Activated CD4-positive, CD25-positive, alpha-beta regulatory T cell treated with anti-CD3 and anti-CD28 coated beads, Interleukin-2, amount 50 U/mL, for 24 hours (primary cell): ENCODE results near the gene CELF3.

Experiments used
- ATAC-seq, 2 donors: fragments of 150-1000 bp; cut with Tn5 transposase; one replicate each; pipeline ENCODE4 v1.10.0; 2021; ENCODE audit warnings: mild to moderate bottlenecking in 1 of 2, moderate library complexity in 1 of 2

Gene CELF3

GRCh38 chr1:151720974-151721787 is 4.6 kb upstream of the CELF3 start, which contains the start of gene RIIAD1:
Gene RIIAD1, plus strand, starts transcription at chr1:151721522. Its CDS starts 15 bp downstream, at chr1:151721537.
- peak; percentile 79 to 85 for ATAC-seq

DNA sequence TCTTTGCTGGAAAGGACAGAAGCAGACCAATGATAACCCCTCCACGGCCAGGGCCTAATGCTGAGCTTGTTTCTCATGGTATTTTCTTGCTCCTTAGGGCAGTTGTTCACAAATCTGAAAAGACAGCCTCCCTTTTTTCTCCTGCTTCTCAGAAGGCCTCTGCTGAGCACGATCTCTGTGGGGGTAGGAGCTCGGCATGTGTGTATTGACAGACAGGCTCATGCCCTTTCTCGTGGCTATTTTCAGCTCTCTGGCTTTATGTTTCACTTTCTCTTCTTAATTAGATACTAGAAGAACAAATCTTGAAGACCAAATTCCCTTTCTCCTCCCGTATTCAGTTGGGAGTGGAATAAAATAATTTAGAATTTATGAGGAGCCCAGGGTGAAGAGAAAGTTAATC is 4.0 kb upstream of the CELF3 start:
- peak in 1 of 2 donors; percentile 45 for ATAC-seq

DNA sequence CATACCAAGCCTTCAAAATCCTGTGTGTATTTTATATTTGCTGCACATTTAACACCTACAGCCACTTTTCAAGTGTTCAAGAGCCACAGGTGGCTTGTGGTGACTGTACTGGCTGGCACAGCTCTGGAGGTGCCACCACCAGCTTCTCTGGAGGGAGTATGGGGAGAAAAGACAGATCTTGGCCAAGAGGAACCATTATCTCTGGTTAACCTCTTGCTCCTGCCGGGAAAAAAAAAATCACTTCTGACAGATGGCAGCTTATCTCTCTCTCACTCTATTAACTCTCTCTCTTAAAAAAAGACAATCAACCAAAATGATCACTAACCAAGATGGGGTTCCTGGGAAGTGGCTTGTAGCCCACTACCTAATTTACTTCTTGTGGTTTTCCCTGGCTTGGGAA is 3.5 kb upstream of the CELF3 start:
- ATAC-seq, result no peak

- ATAC-seq, result no peak
Measured at GRCh38 chr1:151718666-151719065, 2.1 kb upstream of the CELF3 start.

DNA sequence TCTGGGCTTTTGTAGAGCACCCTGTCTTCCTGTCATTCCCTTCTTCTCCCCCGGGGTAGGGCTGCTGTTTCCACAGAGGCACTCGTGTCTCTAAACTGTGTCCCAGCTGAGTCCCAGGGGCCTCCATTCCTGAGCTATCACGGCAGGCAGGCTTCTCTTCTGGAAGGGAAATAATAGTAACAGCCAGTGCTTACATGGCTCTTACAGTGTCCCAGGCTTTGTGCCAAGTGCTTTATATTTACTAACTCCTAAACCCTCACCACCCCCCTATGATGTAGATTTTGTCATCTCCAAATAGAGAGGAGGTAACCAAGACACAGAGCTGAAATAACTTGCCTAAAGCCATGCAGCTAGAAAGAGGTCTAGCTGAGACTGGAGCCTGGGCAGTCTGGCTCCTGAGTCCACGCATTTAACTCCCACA is 1.4 kb upstream of the CELF3 start:
- ATAC-seq, result no peak

DNA sequence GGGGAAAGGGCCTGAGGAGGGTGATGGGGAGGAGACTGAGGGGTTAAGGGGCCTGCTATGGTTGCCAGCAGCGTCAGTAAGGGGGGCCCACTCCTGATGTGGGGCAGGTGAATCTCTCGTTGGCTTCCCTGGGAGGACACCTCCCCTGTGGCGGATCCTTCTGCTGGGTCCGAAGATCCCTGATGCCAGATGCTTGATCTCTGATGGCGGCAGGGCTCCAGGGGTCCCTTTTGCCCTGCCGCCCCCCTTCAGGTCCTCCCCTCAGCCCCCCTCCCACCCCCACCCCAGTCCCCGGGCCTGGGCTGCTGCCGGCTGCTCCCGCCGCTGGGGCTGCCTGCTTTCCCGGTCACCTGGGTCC is 219 bp downstream of the CELF3 start:
- no peak for ATAC-seq

- no peak for ATAC-seq
Measured at GRCh38 chr1:151715726-151716404, 738 bp downstream of the CELF3 start.

DNA sequence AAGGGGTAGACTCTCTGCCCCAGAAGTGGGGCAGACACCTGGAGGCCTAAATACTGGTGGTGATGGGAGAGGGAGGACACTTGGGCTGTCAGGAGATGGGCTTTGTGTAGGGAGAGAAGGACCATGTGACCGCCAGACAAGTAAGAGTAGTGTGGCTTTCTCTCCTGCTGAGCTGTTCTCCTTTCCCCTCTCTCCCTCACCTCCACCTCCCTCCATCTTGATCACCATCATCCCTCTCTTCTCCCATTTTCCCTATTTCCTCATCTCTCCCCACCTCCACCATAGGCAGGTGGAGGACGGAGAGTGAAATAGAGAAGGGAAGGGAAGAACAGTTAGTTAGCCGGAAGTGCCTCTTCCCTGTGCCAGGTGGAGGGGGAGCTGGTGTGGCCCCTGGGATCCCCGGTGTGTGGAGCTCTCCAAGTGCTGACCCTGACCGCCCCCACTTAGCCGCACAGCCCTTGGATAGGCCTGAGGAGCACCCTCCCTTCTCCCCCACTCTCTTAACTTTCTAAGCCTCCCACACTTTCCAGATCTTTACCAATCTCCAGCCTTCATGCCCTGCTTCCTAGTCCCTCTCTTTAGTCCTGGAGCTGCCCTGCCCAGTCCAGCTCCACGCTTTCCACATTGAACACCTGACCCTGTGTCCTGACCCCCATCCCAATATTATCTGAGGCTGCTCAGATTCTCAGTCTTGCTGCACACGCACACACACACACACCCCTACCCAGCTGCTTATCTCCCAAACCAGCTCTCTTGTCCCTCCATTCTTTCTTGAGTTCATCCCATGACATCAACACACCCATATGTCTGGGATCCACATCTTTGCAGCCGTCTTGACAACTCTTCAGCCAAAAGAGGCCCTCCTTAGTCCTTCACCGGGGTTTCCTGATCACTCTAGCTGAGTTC is 1.5 kb downstream of the CELF3 start:
- ATAC-seq, result no peak

DNA sequence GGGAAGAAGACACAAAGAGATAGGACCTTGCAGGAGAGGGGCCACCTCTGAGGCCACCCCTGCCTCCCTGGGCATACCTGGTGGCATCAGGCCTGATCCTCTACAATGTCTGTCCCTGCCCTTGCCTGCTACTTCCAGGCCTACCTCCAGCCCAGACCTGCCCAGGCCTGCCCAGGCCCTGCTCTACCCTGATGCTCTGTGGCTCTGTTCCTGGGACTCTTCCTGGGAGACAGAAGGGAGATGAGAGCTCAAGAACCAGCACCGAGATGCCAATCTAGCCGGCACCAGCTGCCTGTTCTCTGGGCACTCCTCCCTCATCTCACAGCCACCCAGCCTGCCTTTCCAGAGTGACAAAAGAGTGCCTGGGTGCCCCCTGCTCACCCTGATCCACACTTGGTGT is 2.7 kb downstream of the CELF3 start:
- no peak for ATAC-seq

- no peak for ATAC-seq
Measured at GRCh38 chr1:151713044-151713443, 3.6 kb downstream of the CELF3 start.

DNA sequence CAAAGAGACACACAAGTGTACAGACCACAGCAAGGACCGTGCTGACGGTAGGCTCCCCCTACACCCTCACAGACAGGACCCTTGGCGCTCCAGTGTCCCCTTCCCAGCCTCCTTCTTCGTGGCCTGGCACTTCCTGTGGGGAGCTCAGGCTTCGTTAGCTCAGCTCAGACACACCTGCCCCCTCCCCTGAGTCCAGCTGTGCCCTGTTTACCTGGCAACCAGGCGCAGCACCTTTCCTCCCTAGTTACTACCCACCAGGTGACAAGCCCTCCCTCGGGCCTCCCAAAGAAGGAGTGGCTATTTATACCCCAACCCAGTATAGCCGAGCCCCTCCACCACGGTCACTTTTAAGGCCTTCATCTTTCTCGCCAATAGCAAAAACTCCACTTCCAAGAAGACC is 4.7 kb downstream of the CELF3 start:
- ATAC-seq, result no peak

- no peak for ATAC-seq
Measured at GRCh38 chr1:151711044-151711800, 5.4 kb downstream of the CELF3 start.

DNA sequence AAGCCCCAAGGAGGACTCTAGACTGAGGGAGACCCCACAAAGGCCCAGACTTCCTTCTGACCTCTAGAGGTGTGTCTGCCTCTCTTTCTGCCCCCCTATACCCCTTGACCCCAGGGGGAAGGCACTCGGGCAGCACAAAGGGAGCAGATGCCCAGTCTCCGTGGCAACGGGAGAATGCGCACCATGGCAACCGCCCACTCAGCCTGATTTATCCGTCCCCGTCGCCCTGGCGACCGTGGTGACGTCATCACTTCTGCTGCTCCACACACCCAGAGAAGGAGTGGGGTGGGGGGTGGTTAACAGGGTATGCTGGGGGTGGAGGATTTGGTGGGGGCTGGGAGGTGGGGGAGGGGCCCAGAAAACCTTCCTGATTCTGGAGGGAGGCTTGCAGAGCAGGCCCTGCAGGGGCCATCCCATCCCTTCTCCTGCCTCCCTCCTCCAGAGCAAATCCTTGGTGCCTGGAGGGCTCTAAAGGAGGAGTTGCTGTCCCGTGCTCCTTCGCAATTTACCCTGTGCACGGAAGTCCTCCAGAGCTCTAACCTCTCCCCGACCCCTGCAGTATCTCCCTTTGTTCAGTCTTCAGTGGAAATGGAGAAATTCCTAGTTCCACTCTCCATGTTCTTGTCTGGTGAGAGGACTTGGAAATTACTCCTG is 6.3 kb downstream of the CELF3 start:
- no peak for ATAC-seq

DNA sequence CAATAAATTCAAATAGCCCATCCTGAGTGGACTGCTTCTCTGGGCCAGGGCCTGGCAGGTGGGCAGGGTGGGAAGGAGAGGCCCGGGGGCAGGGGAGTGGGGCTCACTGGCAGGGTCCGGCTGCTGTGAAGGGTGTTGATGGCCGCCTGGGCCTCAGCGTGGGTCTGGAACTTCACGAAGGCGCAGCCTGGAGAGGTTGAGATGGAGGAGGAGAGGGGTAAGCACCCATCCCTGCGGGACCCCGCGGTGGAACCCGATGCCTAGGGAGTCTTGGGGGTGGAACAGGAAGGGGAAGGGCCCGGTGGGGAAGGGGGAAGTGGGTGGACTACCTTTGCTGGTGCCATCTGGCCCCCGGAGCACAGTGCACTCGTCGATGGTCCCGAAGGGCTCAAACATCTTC is 7.7 kb downstream of the CELF3 start:
- no peak for ATAC-seq

GRCh38 chr1:151707541-151708065 is 9.0 kb downstream of the CELF3 start:
- ATAC-seq, result no peak

- no peak for ATAC-seq
Measured at GRCh38 chr1:151706464-151707415, 9.9 kb downstream of the CELF3 start.

DNA sequence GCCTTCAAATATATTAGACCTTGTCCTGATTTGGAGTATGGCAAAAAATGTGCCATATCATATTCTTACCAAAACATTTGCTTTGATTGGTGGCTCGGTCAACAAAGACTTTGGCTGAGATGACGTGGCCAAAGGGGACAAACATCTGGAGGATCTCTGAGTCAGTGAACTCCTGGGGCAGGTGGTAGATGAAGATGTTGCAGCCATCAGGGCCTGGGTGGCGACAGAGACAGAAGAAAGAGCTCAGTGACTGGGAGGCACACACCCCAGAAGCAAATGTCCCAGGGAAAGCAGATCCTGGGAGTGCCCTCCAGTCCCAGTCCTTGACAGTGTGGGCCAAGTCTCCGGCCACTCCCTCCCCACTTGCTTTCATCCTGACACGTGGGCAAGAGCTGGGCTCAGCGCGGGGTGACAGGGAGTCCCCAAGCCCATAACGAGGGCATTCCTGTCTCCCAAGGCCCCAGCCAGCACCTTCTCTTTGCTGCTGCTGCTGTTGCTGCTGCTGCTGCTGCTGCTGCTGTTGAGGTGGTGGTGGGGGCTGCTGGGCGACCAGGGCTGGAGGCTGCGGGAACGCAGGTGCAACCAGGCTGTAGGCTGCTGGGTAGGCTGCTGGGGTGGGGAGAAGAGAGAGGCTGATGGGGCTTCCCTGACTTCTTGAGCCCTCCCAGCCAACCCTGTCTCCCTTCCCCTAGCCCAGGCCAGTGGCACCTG is 10.7 kb downstream of the CELF3 start:
- ATAC-seq, result no peak

DNA sequence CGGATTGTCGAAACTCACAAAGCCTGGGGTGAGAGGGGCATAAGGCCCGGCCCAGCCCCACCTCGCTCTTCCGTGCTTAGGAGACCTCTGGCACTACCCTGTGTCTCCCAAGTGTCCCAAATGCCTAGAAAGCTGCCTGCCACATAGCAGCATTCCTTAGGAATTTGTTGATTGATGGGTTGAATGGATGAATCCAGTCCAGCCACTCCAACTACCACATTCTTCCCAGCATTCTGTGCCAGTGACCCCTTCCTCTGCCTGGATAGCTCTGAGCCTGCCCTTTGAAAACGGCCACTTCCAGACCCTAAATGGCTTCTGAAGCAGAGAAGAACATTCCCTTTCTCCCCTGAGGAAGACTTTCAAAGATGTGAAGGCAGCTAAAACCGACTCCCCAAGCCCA is 11.5 kb downstream of the CELF3 start:
- no peak for ATAC-seq

GRCh38 chr1:151704246-151704645 is 12.4 kb downstream of the CELF3 start:
- ATAC-seq, result no peak

- ATAC-seq, result no peak
Measured at GRCh38 chr1:151703813-151704212, 12.8 kb downstream of the CELF3 start.
